Measurements from ENCODE around the gene AKAP9.
"Not testable (repeated sequence)": the region's sequence is repeated elsewhere in the genome, so short reads cannot be mapped to it uniquely, and the experiment has no call there.

Gene AKAP9

GRCh38 chr7:92013611-92014010, 72.9 kb downstream of the AKAP9 start:
- DNase-seq (ENCODE audit: low spot score), result no peak

- DNase-seq (ENCODE audit: low spot score), result no peak
Observed at GRCh38 chr7:92020636-92021035, 80.0 kb downstream of the AKAP9 start.

- DNase-seq (ENCODE audit: low spot score), result no peak
Observed at GRCh38 chr7:92025260-92025659, 84.6 kb downstream of the AKAP9 start.

- DNase-seq (ENCODE audit: low spot score), result not testable (repeated sequence)
Observed at GRCh38 chr7:92026635-92027034, 86.0 kb downstream of the AKAP9 start.

DNA sequence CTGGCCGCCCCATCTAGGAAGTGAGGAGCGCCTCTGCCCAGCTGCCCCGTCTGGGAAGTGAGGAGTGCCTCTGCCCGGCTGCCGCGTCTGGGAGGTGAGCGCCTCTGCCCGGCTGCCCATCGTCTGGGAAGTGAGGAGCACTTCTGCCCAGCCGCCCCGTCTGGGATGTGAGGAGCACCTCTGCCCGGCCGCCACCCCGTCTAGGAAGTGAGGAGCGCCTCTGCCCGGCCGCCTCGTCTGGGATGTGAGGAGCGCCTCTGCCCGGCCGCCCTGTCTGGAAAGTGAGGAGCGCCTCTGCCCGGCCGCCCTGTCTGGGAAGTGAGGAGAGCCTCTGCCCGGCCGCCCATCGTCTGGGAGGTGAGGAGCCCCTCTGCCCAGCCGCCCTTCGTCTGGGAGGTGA, 86.5 kb downstream of the AKAP9 start:
- DNase-seq (ENCODE audit: low spot score), result not testable (repeated sequence)

DNA sequence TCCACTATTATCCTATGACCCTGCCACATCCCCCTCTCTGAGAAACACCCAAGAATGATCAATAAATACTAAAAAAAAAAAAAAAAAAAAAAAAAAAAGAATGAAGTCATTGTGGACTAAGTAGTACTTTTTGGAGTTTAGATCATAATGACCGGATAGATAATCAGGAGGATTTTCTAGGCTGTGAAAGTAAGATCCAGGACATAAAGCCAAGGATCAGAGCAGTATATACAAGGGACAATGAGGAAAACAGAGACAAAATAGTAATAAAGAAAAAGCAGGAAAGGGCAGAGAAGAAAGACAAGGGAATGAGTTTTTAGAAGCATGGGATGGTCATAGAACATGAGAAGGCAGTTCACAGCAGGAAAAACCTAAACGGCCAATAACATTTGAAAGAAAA, 87.6 kb downstream of the AKAP9 start:
- no peak for DNase-seq (ENCODE audit: low spot score)

DNA sequence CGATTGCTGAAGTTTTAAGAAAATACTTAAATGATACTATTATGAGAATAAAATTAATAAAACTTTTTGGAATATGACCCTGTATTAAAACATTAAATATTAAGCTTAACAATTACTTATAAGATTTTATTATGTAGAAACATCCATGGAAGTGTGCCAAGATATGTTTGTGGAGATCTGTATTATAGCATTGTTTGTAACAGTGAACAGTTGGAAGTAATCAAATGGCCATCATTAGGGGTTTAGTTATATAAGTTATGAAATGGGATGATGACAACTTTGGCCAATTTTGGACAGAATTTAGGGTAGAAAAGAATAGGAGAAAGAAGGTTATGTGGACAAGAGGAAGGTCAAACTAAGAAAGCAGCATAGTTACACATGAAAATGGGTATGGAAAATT, 88.0 kb downstream of the AKAP9 start:
- DNase-seq (ENCODE audit: low spot score), result no peak

DNA sequence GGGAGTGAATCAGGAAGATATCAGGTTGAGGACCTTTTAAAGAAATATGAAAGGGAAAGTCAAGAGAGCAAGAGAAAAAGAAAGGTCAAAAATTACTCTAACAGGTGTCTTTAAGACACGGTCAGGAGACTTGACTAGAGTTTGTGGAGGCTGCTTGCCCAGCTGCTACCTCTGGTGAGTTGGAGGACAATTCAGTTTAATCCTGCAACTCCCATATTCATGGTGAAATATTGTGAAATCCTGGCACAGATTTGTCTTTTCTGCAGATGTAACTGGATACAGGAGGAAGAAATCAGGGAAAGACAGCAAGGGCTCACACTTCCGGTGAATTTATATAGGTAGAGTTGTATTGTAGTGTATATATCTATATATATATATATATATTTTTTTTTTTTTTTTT, 93.5 kb downstream of the AKAP9 start:
- DNase-seq (ENCODE audit: low spot score), result no peak

GRCh38 chr7:92035576-92035975, 94.9 kb downstream of the AKAP9 start:
- no peak for DNase-seq (ENCODE audit: low spot score)

- DNase-seq (ENCODE audit: low spot score), result no peak
Observed at GRCh38 chr7:92039900-92040299, 99.2 kb downstream of the AKAP9 start.

DNA sequence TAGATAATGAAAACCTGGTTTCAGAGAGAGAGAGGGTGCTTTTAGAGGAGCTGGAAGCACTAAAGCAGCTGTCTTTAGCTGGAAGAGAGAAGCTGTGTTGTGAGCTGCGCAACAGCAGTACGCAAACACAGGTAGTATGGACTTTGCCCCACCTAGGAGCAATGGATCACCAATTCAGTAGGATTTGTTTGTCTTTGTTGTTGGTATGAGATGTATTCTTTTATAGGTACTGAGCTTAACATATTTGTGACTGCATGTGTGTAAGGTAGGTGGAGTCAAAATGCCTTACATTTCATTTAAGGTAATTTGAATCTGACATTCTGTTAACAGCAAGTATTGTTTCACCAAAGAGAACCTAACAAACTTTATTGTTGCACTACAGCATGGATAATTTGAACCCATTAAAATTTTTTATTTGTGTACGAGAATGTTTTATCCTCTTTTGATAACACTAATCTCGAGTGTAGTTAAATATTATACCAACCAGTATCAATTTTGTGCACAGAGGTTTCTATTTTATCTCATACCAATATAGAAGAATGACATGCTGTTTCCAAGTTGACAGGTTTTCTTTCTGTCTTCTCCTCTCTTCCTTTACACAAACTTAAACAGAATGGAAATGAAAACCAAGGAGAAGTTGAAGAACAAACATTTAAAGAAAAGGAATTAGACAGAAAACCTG, 101.5 kb downstream of the AKAP9 start:
- peak; percentile 67 for DNase-seq (ENCODE audit: low spot score)

GRCh38 chr7:92043098-92043497, 102.4 kb downstream of the AKAP9 start:
- no peak for DNase-seq (ENCODE audit: low spot score)

- no peak for DNase-seq (ENCODE audit: low spot score)
Observed at GRCh38 chr7:92043637-92044036, 103.0 kb downstream of the AKAP9 start.

- no peak for DNase-seq (ENCODE audit: low spot score)
Observed at GRCh38 chr7:92044148-92044547, 103.5 kb downstream of the AKAP9 start.

GRCh38 chr7:92044940-92045339, 104.3 kb downstream of the AKAP9 start:
- no peak for DNase-seq (ENCODE audit: low spot score)

DNA sequence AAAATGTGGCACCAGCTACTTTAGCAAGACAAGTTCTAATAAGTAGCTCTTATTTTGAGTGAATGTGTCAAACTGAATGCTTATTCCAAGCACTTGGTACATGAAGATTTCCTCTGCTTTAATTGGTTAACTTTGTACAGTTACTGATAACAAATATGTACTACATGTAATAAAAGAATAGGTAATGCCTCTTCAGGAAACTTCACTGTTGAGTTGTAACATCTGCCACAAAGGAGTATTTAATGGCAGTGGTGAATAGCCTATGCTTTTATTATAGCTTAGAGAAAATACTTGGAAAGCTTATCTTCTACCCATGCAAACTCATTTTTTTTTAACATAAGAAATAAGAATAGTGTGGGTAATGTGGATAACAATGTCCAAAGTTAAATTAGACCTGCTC, 111.0 kb downstream of the AKAP9 start:
- DNase-seq (ENCODE audit: low spot score), result no peak

DNA sequence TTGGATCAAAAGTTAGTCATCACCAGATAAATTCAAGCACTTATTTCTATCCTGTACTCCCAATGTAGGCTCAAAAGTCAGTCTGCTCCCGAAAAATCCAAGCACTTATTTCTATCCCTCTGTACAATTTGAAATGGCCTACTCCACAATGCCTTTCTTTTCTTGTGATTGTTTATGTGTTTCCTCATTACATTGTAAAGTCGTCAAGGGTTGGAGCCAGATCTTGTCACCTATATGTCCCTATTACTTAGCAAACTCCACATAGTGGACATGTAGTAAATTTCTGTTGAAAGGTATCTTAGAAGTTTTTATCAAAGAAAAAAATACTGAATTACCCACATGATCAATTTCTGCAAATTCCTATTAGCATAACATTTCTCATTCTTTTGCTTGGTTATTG, 111.5 kb downstream of the AKAP9 start:
- DNase-seq (ENCODE audit: low spot score), result no peak

GRCh38 chr7:92052684-92053083, 112.0 kb downstream of the AKAP9 start:
- DNase-seq (ENCODE audit: low spot score), result no peak

GRCh38 chr7:92053312-92053711, 112.7 kb downstream of the AKAP9 start:
- no peak for DNase-seq (ENCODE audit: low spot score)

- no peak for DNase-seq (ENCODE audit: low spot score)
Observed at GRCh38 chr7:92056286-92056685, 115.6 kb downstream of the AKAP9 start.

DNA sequence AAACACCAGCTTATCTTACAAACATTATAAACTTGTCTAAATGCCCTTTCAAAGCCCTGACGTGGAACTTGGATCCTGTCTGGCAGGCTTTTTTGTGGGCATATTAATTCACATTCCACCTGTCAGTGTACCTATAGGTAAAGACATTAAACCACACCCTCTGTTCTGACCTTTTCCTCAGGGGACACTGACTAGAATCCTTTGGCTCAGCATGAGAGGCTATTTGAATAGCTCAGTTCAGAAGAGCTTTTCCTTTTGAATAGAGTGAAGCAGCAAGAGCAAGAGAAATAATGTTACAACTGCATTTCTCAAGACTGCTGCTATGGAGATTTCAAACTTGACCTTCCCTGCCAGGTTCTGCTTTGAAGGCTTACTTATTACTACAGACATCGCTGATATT, 116.7 kb downstream of the AKAP9 start:
- DNase-seq (ENCODE audit: low spot score), result no peak

DNA sequence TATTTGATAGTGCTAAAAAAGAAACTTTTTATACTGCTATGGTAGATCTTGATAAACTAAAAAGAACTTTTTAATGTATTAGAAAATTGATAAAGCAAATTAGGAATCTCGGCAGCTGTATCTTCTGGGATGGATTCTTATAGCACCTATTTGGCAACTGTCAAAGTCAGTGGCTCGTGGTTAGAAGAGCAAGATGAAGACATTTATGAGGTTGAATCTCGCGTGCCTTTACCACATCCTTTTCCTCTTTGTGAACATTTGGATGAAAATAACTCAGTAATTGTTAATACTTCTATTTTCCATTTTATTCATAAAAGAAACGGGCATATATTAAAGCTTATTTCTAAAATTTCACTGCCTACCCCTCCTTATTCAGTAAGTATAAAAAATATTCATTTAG, 117.4 kb downstream of the AKAP9 start:
- DNase-seq (ENCODE audit: low spot score), result no peak

DNA sequence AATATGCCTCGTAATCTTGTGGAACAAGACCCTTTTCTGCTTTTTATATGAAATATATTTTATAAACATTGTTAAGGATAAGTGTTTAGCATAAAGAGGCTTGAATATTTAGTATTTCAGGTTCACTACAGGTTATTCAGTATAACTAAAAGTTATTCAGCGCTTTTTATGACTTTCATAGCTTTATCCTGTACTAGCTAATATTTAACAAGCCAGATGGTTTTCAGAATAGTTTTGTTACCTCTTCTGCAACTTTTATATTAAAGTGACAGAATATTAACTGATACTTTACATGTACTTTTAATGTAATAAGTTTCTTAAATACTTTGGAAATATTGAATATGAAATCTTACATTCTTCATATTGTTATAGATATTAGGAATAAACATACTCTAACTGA, 118.2 kb downstream of the AKAP9 start:
- no peak for DNase-seq (ENCODE audit: low spot score)

DNA sequence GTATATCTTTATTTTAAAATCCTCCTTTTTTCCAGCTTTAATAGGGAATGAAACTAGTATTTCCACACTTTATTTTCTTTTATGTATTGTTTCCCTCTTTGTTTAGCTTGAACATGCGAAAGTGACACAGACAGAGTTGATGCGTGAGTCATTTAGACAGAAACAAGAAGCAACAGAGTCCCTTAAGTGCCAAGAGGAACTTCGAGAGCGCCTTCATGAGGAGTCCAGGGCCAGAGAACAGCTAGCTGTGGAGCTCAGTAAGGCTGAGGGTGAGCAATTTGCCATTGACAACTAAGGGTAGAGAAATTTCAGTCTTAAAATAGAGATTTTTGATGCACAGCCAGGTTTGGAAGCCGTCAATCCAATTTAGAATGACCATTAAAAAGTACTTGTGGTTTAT, 120.5 kb downstream of the AKAP9 start:
- DNase-seq (ENCODE audit: low spot score), result no peak

Data from HuH-7 (cell line).